HG02759 (cell line): ENCODE results near the gene CAV3.
A peak's percentile ranks its signal among the peaks of the same experiment; 100 is the strongest.

Source experiments
- ATAC-seq: cut with Tn5 transposase; IDR thresholded peaks from one replicate; pipeline ENCODE4 v1.9.1; 2021; ENCODE audit warnings: mild to moderate bottlenecking, moderate library complexity; ENCODE audit not compliant: unreplicated experiment

CAV3 gene

GRCh38 chr3:8759038-8759707 is 25.6 kb downstream of the CAV3 start:
- no peak for ATAC-seq

DNA sequence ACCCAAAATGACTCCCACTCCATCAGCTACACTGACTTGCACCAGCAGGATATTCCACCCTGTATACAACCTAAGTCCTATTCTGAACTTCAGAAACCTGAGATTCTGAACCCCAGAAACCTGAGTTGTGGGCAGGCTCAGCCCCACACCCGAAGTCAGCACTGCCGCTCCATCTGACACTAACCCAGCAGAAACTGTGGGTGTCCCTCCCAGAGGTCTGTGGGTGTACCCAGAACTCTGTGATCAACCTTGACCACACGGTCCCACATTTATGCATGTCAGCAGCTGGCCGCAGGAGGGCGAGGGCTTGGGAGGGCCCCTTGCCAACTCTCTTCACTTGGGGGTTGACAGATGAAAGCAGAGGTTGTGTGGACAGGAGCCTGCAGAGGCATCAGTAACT is 26.5 kb downstream of the CAV3 start:
- ATAC-seq, result no peak

DNA sequence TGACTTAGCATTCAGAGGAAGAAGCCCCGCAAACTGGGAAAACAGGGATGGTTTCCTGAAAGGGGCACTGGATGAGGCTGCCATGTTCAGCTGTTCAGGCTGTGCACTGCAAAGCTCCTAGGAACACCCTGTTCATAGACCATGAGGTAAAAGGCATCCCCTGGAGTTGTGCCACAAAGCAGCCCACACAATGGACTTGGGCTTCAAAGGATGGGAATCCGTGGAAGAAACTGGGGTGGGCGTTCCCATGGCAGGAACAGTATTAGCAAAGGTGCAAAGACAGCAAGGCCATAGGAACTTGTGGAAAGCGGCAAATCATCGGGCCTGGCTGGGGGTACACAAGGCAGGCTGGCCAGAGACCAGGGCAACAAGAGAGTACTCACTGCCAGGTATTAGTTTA is 26.9 kb downstream of the CAV3 start:
- ATAC-seq, result no peak

GRCh38 chr3:8761866-8762265 is 28.3 kb downstream of the CAV3 start:
- no peak for ATAC-seq

- ATAC-seq, result no peak
Measured at GRCh38 chr3:8762607-8763377, 29.2 kb downstream of the CAV3 start.

DNA sequence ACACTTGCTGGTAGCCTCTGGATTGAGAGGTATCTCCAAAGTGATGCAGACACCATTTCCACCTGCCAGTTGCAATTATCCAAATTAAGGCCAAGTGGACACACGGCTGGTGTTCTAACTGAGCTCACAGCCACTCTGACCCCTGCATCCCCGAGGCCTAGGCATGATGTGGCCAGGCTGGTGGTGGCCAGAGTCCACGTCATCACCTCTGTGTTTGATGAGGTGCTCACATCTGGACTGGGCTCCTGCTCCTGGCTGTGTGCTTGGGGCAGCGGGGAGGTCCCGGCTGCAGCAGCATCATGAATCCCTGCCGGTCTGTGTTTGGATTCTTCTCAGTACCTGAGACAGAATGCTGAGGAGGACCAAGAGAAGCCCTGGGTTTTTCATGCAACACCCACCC is 30.9 kb downstream of the CAV3 start:
- no peak for ATAC-seq

- no peak for ATAC-seq
Measured at GRCh38 chr3:8765528-8765927, 31.9 kb downstream of the CAV3 start.

DNA sequence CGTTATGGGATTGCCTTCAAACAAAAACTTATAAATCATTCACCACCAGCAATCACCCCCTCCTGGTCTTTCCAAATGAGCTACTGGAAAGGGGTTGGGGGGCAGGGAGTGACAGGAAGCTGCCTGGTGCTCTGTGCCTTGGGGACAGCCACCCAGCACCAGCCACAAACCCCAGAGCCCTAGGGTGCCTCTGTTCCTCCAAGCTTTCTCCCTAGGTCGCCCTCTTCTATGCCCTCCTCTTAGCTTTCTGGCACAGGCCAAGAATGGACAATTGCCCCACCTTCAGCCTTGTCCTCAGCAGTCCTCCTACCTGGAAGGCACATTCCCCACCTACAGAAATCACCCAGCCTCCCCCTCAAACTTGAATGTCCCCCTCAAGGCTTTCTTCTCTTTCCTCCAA is 32.5 kb downstream of the CAV3 start:
- ATAC-seq, result no peak

DNA sequence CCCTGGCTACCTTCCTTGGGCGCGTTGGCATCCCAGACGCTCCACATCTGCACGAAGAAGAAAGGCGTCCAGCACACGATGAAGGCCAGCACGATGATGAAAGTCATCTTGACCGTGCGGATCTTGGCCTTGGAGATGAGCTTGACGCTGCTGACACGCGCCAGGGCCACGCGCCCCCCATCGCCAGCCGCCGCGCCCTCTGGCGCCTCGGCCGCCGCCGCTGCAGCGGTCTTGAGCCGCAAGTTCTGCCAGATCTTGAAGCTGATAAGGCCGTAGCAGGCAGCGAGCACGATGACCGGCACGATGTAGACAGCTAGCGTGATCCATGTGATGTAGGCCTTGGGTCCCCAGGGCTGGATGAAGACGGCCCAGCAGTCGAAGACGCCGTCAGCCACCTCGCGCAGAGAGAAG is 33.7 kb downstream of the CAV3 start:
- ATAC-seq, result no peak

- peak; percentile 52 for ATAC-seq
Measured at GRCh38 chr3:8767667-8768363, 34.2 kb downstream of the CAV3 start.

GRCh38 chr3:8768364-8769087 is 34.9 kb downstream of the CAV3 start:
- peak; percentile 33 for ATAC-seq

DNA sequence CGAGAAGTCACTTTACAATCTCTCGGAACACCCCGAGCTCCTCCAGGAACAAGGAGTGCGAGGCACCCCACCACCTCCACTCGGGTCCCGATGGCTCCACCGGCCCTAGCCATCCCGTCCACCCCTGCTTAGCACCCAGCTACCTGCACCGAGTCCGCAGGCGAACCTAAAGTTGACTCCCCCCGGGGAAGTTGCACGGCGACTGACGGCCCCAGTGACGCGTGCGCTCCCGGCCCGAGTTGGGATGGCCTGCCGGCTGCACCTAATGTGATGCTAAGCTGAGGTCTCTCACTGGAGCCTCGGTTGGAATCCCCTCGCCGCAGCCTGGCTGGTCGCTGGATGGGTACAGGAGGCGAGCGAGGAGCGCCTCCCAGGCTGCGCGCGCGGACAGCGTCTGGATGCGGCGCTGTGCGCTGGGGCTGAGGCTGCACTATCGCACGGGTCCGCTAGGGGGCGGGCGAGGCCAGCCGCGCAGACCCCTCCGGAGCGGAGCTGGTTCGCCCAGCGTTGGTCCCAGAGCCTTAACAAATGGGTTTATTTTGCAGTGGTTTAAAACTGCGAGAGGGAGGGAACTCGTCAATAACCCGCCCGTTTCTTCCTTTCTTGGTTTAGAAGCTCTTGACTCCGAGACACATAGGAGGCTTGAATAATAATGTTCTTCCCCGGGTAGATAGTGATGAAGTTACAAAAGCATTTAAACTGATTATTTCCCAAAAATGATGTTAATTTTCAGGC is 35.7 kb downstream of the CAV3 start, which contains the start of gene OXTR:
Gene OXTR (minus strand): TSS at position 526 of the 735 bp plus-strand sequence. CDS start 1,426 bp downstream, outside the sequence.
- peak; percentile 75 for ATAC-seq

DNA sequence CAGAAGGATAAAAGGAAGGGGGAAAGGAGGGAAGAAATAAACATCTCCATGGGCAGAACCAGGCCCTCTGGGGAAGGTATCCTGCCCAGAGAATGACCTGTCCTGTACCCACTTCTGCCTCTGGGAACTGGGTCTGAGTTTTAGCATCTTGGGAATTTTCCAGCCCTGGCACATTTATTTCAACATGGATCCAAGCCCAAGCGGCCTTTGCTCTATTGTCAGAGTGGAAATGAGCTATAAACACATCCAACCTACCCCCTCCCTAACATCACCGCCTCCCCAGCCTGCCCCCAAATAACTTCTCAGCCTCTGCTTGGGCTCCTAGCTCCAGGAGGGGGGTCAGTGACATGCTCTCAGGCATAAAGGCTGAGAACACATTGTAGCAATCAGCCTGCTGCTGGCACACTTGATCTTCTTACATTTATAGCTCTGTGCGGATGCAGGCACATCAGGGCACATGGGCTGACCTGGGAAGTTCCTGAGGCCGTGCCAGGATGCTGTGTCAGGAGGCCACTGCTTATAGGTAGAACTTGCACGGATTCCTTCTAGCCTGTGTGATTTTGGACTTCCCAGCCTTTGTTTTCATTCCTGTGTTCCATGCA is 40.4 kb downstream of the CAV3 start:
- no peak for ATAC-seq

DNA sequence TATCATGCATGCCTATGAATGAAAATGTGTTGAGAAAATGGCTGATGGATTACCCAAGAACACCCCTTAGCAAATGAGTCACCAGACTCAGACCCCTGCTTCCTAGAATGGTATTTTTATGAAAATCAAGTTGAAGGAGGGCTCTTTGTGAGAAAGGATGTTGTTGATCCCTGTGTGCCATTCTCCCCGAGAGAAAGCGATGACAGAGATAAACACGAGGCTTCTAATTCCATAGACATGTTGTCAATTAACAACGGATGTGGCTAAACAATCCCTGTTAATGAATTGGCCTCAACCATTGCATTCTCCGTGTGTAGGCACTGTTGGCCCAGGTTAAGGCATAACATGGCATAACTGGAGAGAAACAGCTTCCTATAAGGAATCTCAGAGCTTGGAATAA is 41.6 kb downstream of the CAV3 start:
- no peak for ATAC-seq

- no peak for ATAC-seq
Measured at GRCh38 chr3:8775602-8776001, 42.0 kb downstream of the CAV3 start.

DNA sequence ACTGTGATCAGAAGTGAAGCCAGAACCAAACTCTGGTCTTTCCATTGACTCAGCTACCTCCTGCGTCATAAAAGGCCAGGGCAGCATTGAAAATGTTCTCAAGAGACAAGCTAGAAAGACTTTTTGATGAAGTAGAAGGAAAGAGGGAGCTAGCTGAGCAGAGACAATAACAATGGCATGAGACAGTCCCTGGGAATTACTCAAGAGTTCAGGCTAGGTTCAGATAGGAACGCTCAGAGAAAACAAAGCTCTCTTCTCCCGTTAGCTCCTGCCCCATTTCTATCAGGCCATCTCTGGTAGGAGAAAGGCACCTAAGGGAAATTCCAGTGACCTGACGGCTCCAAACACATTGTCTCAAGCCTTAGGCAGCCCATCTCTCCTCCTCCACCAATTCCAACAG is 42.8 kb downstream of the CAV3 start:
- no peak for ATAC-seq

- ATAC-seq, result no peak
Measured at GRCh38 chr3:8777201-8777977, 43.8 kb downstream of the CAV3 start.

- ATAC-seq, result no peak
Measured at GRCh38 chr3:8777978-8778267, 44.3 kb downstream of the CAV3 start.

- no peak for ATAC-seq
Measured at GRCh38 chr3:8778475-8778874, 44.9 kb downstream of the CAV3 start.

DNA sequence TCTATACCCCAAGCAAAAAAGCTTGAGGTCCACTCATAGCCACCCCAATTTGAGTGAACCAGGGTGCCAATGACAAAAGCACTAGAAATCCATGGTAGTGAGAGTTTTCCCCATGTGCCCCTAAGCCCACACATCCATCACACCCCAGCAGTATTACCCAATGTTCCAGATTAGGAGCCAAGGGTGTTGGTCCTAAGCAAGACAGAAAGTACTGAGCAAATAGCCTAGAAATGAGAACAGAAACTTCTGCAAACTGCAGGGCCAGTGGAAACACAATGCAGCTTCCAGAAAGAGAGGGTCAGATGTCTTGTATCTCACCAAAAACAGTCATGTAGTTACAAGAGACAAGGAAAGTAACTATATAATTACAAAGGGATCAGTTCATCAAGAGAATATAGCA is 46.7 kb downstream of the CAV3 start:
- ATAC-seq, result no peak
